ENCODE measurements around the gene MARCHF3.

- no peak for TF ChIP-seq MYC (IDR thresholded peaks at IDR 0.05; ENCODE audit: low read depth, low read length)
- no peak for TF ChIP-seq EZH2 (IDR thresholded peaks at IDR 0.05; ENCODE audit: borderline replicate concordance, low read depth, low read length, severe bottlenecking)
- no peak for TF ChIP-seq CTCF (IDR thresholded peaks at IDR 0.05; ENCODE audit: extremely low read depth in 1 of 2, insufficient read depth in 1 of 2, low read depth in 1 of 2, low read length in 2 of 2)
- TF ChIP-seq POLR2AphosphoS5 (IDR thresholded peaks at IDR 0.05; ENCODE audit: insufficient read depth, low read depth, low read length), result no peak
- TF ChIP-seq MAX (IDR thresholded peaks at IDR 0.05; ENCODE audit: insufficient read depth, insufficient read length), result no peak
Measured at GRCh38 chr5:127024821-127025220, 5.5 kb downstream of the MARCHF3 start.

Measured in endothelial cell of umbilical vein (primary cell).